ENCODE data around the gene MYBPHL. TPM values are rescaled to one million over a fixed set of nuclear protein-coding genes. Genes with fewer than 3 reads are reported as not detected.

The MYBPHL gene
- total and polyA plus RNA-seq, 2 of the 13 experiments (the other 11 are each of a cell fraction or from before 2014, with no cell fraction given), result 3.7 to 3.8 TPM

GRCh38 chr1:109275706-109276345, 31.0 kb downstream of the MYBPHL start (continued):
- TF ChIP-seq THAP11 (CRISPR knock-in tag; IDR thresholded peaks at IDR 0.05), result no peak
- TF ChIP-seq HMGA1 (CRISPR knock-in tag; conservative IDR thresholded peaks at IDR 0.05), result no peak
- no peak for TF ChIP-seq ZNF616 (CRISPR knock-in tag; IDR thresholded peaks at IDR 0.05; ENCODE audit: low read depth)
- no peak for TF ChIP-seq RORA (CRISPR knock-in tag; IDR thresholded peaks at IDR 0.05)
- TF ChIP-seq, protein P1, sequence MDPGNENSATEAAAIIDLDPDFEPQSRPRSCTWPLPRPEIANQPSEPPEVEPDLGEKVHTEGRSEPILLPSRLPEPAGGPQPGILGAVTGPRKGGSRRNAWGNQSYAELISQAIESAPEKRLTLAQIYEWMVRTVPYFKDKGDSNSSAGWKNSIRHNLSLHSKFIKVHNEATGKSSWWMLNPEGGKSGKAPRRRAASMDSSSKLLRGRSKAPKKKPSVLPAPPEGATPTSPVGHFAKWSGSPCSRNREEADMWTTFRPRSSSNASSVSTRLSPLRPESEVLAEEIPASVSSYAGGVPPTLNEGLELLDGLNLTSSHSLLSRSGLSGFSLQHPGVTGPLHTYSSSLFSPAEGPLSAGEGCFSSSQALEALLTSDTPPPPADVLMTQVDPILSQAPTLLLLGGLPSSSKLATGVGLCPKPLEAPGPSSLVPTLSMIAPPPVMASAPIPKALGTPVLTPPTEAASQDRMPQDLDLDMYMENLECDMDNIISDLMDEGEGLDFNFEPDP (CRISPR knock-in tag; conservative IDR thresholded peaks at IDR 0.05), result 0 out of 2 replicates have a peak, but pooled peaks have one; percentile 44
- TF ChIP-seq E2F1 (CRISPR knock-in tag; IDR thresholded peaks at IDR 0.05), result no peak
- no peak for TF ChIP-seq ZFP41 (CRISPR knock-in tag; IDR thresholded peaks at IDR 0.05; ENCODE audit: borderline replicate concordance)
- TF ChIP-seq, protein P2, sequence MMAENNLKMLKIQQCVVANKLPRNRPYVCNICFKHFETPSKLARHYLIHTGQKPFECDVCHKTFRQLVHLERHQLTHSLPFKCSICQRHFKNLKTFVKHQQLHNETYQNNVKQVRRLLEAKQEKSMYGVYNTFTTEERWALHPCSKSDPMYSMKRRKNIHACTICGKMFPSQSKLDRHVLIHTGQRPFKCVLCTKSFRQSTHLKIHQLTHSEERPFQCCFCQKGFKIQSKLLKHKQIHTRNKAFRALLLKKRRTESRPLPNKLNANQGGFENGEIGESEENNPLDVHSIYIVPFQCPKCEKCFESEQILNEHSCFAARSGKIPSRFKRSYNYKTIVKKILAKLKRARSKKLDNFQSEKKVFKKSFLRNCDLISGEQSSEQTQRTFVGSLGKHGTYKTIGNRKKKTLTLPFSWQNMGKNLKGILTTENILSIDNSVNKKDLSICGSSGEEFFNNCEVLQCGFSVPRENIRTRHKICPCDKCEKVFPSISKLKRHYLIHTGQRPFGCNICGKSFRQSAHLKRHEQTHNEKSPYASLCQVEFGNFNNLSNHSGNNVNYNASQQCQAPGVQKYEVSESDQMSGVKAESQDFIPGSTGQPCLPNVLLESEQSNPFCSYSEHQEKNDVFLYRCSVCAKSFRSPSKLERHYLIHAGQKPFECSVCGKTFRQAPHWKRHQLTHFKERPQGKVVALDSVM (CRISPR knock-in tag; IDR thresholded peaks at IDR 0.05), result no peak
- no peak for TF ChIP-seq PHF8 (CRISPR knock-in tag; IDR thresholded peaks at IDR 0.05)
